Stimulated activated CD4-positive, alpha-beta T cell treated with anti-CD3 and anti-CD28 coated beads, Interleukin-1b, Interleukin-23, amount 100 ng/mL, for 1 hour (primary cell): ENCODE data around the gene HDAC9.
"Not testable (repeated sequence)": the region's sequence is repeated elsewhere in the genome, so short reads cannot be mapped to it uniquely, and the experiment has no call there.

Experiments
- DNase-seq, 2 donors: peaks; one replicate each; pipeline ENCODE4 v3.0.0-alpha.2; 2020; ENCODE audit warnings: low read depth in 2 of 2

The HDAC9 gene

DNA sequence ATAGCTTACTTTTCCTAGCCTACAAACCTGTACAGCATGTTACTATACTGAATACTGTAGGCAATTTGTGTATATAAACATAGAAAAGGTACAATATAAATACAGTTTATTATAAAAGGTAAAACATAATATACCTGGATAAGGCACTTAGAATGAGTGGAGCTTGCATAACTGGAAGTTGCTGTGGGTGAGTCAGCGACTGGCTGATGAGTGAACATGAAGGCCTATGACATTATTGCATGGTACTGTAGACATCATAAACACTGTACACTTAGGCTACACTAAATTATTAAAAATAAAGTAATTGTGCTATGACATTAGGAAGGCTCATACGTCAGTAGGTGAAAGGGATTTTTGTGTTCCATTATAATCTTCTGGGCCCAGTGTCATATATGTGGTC is 228.8 kb downstream of the HDAC9 start:
- no peak for DNase-seq

DNA sequence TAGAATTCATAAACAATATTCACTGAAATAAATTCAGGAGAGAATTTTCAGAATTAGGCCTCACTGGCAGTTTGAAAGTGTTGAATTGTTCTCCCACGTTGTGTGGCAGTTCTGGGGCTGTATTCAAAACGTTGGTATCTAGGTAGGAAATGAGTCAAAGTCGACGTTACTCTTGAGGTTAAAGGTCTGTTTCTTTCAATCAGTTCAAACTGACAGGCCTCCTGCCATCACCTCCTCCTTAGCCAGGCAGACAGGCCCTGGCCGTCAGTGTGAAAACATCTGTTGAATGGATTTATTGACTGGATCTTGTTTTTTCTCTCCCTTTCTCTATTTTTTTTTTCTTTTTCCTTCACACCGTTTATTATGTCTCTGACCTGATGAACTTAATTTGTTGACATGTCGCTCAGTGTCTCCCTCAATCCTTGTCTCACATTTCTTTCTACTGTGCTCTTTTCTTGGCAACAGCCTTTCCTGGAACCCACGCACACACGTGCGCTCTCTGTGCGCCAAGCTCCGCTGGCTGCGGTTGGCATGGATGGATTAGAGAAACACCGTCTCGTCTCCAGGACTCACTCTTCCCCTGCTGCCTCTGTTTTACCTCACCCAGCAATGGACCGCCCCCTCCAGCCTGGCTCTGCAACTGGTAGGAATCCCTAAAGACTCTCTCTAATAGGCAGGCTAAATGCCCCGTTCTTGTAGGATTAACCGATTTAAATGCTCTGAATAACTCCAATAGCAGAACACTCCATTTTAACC is 231.7 kb downstream of the HDAC9 start:
- DNase-seq, result no peak

DNA sequence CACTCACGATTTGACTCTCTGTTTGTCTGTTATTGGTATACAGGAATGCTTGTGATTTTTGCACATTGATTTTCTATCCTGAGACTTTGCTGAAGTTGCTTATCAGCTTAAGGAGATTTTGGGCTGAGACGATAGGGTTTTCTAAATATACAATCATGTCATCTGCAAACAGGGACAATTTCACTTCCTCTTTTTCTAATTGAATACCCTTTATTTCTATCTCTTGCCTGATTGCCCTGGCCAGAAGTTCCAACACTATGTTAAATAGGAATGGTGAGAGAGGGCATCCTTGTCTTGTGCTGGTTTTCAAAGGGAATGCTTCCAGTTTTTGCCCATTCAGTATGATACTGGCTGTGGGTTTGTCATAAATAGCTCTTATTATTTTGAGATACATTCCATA is 240.5 kb downstream of the HDAC9 start:
- not testable (repeated sequence) for DNase-seq

DNA sequence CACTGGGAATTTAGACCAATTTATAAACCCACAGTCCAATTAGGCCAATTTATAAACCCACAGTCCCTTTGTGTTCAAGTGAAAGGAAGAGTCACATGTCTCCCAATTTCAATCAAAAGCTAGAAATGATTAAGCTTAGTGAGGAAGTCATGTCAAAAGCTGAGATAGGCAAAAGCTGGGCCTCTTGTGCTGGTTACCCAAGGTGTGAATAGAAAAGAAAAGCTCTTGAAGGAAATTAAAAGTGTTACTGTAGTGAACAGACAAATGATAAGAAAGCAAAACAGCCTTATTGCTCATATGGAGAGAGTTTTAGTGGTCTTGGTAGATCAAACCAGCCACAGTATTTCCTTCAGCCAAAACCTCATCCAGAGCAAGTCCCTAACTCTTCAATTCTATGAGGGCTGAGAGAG is 245.0 kb downstream of the HDAC9 start:
- DNase-seq, result no peak

DNA sequence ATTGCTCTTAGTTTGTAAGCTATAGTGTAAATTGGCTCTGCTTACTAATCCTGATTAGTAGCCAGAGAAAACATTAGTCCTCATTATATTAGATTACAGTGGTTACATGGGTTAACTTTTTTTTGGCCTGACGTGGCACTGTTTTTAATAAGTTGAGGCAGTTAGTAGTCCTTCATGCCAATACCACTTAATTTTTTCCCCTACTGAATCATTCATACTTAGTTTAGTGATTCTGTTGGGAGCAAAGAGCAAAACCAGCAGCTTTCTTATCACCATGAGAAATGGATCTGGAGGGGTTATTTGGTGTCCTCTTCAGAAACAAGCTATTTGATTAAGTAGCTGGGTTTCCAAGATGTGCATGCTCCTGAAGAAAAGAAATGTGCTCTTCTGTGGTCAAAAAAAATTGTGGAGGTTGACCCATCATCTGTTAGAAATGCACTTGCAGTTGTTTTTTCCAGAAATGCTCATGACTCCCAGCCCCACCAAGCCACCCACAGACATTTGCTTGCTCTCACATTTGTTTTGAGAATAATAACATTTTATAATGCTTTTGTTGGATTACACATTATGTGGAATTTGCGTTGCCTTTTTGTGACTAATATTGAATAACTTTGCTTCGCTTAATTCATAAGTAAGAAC is 258.5 kb downstream of the HDAC9 start:
- no peak for DNase-seq

DNA sequence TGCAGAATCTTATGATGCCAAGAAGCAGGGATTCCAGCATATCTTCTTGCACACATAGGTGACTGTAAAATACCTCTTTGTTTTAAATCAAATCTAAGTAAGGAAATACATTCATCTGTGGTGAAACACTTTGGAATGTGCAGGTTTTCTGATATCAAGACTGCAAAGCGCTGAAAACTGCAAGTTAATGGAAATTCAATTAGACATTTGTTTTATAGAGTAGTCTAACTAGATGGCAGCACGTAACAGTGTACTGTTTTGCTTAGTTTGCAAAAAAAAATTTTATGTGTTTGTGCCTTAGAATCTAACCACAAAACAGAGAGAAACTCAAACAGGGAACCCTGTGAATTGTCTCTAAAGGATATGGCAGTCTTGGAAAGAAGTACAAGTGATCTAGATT is 259.2 kb downstream of the HDAC9 start:
- DNase-seq, result no peak

DNA sequence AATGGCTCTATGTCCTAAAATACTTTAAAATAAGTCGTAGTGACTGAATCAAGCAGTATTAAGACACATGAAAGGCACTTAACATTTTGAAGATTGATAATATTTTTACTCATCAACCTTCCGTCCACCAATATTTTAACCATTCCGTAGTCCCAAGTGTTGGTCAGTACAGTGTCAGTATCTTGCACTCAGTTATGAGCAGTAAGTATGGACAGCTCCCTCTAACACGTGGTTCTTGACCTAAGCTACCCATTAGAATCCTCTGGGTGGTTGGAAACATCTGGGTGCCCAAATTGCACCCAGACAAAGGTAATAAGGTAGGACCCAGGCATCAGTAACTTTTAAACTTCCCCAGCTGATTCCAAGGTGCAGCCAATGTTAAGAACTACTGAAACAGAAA is 260.2 kb downstream of the HDAC9 start:
- no peak for DNase-seq

DNA sequence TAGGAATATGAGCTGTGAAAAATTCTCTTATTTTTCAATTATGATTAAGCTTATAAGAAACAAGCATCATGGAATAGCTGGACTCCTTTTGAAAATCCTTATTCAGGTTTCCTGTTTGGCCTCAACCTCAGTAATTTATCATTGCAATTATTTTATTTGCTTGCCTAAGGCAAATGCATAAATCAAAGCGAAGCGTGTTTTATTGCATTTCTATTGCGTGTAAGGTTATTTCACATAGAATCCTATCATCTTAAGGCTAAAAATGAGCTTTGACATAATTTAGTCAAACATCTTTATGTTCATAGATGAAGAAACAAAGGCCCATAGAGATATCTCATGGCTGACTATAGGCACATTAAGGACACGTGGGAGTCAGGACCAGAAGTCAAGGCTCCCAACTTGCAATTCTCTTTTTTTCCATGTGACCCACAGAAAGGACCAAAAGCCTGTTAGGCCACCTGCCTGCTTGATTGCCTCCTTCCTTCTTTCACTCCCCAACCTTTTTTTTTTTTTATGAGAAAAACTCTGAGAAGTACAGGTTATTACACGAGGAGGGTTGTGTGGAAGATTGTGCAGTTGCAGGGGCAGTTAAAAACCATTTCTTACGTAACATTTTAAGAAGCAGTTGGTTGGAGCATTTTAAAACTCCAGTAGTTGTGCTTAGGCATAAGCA is 261.0 kb downstream of the HDAC9 start:
- DNase-seq, result no peak

DNA sequence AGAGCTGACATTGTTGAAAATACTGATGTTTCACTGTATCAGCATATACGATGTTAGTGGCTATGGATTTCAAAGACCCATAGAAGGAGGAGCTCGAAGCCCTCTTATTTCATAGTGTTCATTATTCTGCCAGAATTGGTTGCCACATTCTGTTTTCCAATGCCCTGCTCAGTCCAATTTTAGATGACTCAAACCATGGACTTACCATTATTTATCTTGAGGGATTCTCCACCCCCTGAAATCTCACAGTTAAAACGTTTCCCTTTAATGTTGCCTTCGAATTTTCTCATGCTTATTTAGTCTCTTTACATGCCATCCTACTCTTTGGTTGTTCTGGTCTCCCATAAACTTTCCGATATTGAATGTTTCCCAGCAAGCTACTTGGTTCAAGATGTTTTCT is 264.5 kb downstream of the HDAC9 start:
- no peak for DNase-seq

DNA sequence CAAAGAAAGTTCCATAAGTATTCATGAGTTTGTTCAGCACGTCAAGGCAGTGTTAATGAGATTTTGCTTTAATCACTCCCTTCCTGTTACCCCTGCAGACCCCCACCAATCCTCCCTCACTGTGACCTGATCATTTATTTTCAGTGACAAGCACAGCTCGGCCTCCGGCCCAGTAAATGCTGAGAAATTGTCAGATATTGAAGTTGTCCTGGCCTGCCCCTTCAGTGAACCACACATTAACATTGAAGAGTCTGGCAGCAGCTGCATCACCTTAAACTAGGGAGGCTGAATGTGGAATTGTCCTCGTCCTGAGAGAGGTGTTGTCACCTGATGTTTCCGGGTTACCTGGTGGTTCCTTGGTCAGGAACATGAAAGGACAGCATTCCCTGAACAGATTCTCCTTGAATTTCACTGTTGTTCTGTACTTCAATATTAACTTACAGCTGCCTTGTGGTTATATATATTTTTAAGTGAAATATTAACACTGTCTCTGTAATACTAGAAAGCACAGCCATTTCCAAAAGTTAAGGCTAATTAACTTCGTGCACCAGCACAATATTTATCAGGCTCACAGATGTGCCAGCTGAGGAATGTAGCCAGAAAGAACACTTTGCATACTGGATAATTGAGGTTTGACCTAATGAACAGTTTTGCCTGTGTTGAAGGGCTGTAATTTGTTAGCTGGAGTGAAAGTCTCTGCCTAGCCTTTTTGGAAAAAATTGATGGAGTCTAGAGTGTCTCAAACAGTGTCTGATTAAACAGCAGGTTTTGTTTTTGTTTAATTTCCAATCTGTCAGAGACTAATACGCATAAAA is 265.3 kb downstream of the HDAC9 start:
- no peak for DNase-seq

DNA sequence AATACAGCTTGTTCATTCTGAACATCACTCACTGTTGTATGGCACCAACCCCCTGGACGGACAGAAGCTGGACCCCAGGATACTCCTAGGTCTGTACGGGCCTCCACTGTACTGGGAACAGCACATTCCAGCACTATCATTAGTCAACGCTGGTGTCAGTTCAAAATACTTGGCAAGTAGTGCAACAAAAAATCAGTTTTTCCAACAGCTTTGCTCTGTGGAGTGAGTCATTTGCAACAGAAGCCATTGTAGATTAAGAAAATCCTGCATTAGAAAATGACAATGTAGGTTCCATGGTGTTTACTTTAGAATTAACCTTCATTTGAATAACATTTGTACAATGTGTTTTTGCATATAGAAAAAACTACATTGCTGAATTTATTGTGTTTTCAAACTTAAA is 266.6 kb downstream of the HDAC9 start:
- no peak for DNase-seq

DNA sequence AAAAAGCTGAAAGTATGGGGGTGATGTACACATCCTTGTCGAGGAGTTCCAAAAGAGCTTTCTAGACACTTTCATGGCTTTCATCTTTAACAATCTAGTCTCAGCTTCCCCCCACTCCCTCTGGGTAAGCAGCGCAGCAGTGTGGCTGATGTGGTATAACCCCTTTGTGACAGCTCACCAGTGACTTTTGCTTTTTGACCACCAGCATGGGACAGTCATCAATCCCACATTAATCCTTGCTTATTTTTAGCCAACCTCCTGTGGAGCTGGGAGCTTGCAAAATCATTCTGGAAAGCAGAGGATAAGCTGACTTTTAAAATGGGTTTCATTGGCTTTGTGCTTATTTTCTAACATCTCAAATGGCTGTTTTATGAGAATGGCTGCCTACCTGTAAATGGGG is 272.7 kb downstream of the HDAC9 start:
- DNase-seq, result no peak

DNA sequence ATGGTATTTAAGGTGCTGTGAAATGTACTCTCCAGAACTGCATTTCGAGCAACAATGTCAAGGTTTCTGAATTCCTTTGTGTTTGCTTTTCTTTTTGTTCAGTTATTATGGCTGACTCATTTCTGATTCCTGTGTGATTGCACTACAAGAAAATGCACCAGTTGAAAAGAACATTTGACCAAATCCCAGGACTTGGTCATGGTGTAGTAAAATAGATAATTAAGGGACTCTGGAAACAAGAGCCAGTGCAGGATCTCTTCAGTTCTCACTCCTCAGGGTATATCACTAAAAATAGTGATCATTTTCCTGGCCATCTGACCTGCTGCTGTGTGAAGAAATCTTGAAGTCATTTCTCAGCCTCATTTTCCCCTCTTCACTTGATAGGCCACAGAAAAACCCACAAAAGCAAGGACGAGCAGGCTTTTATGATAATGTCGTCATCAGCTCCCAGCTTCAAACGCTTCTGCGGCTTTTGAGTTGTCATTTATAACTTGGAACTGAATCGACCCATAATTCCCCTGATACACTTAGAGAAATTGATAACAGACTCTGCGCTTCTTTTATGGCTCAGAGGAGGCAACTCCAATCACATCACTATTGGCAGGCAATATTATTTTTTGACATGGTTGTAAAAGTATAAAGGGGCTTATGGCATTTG is 274.7 kb downstream of the HDAC9 start:
- no peak for DNase-seq

DNA sequence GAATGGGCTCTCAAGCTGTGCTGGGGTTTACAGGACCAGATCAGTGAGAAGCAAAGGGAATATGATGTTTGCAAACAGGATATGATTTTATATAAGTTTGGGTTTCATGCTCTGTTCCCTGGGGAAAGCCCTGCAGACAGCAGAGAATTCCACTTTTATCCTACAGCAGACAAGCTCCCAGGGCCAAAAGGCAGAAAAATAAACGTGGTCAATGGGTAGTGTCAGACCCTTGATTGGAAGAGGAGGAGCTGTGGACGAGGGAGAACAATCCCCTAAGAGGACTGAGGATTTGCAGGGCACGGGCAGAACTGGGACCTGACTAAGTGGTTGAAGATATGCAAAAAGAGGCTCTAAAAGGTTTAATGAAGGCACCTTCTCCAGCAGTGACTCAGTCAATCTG is 275.3 kb downstream of the HDAC9 start:
- no peak for DNase-seq

DNA sequence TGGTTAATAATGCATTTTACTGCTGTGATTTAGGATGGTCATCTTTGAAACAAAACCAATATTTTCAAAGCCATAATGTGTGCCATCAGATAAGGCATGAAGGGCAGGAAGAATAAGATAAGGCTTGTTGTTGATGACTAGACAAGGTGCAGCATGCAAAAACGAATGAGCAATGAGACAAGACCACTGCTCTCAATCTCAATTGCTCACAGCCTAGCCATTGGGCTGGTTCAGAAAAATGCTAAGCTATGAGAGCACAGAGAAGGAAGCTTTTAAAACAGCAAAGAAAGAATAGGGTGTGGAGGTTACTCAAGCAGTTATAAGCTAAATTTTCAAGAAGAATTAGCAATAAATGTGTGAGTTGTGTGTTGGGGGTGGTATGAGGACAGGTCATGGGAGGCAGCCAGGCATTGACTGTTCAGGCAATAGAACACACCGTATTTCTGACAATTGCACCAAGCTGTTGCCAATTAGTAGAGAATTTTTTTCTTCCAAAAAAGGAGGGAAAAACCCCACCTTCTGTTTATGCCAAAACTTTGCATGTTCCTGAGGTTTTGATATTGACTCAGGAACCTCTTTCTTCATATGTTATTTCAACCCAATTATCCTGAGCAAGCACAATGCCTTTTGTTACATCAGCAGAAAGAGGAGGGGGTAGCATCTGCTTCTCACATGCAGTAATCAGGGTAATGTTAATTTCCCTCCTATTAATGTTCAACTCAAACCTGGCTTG is 276.5 kb downstream of the HDAC9 start:
- DNase-seq, result no peak

DNA sequence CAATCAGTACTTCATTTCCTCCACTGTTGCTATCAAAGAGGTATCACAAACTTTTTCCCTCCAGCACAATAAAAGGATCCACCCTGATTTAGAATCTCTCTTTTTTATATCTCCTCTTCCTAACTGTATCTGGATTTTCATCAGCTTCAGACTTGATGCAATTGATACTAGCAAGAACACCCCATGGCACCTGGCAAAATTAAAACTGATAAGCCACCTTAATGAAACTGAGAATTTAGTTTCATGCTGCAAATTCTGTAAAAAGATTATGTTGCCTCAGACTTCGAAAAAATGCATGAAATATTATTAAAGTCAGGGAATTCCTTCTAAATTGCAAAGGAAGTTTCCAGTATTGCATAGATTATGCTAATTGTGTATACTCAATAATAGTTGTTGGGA is 277.0 kb downstream of the HDAC9 start:
- DNase-seq, result no peak

DNA sequence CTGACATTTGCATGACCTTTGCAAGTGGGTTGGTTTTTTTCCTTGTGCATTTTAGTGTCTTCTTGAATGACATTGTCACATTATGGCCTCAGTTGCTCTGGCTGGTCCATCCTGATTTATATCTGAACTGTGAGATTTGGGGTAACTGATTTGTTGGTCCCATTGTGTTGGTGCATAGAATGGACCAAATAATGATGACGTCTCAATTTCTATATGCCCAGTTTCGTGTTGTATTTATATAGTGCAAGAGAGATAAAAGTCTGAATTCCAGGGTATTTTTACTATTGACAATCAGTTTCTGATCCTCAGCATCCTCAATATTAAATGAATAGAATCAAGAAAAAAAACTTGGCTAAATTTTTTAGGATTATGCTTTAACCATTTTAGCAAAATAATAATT is 281.8 kb downstream of the HDAC9 start:
- DNase-seq, result no peak

DNA sequence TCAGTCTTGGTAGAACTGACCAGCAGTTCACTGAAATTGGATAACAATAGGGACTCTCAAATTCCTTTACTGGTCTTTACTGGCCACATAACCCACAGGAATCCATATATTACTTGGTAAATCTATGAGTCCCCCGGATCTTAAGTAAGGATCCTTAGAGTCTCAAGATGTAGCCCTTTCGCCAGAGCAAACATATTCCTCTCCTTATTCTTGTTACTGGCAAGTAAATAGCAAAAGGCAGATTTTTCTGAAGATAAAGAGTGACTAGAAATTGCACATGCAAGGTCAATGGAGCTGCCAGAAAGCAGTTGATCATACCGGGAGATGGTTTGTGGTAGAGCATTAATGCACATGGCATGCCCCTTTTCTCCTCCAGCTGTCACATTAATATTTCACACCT is 283.0 kb downstream of the HDAC9 start:
- no peak for DNase-seq

DNA sequence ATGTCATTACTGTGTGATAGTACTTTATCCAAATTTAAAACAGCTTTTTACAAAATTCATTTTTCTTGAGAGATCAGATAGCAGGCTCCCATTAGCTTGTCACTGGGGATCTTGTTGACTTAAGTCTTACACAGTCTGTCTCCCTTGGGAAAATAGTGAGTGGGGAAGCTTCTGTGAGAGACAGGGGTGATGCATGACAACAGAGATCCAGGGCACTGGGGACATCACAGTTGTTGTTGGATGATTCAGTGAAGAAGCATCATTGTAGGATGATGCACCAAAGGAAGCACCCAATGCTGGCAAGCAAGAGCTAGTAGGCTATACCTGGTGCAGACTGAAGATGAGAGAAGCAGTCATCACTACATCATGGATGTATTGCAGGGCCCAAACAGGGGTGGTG is 284.7 kb downstream of the HDAC9 start:
- no peak for DNase-seq

DNA sequence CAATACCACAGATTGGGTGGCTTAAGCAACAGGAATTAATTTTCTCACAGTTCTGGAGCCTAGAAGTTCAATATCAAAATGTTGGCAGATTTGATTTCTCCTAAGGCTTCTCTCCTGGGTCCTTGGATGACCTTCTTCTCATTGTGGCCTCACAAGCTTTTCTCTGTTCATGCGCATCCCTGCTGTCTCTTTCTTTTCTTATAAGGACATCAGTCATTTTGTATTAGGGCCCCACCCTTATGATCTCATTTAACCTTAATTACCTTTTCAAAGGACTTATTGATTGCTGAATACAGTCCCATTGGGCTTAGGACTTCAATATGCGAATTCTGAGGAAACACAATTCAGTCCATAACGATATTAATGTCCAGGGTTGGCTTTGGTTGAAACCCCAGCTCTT is 285.4 kb downstream of the HDAC9 start:
- DNase-seq, result no peak

DNA sequence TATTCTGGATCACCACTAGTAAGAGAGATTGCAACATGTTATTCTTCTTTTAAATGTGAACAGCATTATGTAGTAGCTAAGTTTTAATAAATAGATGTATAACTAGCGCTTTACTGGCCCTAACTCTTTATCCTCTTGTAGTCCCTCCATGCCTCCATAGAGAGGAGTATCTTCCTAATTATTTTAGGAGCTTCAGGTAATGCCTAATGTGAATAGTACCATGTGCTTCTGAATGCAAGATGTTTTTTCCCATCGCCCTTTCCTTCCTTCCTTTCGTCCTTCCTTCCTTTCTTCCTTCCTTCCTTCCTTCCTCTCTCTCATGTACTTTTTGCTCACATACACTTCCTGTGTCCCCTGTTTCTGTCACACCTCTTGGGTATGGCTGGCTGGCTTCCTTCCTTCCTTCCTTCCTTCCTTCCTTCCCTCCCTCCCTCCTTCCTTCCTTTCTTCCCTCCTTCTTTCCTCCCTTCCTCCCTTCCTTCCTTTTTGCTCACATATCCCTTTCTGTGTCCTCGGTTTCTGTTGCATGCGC is 290.7 kb downstream of the HDAC9 start:
- DNase-seq, result no peak
